HL-60 (cell line): ENCODE results near the gene CLNS1A.

Experiments used
- CTCF ChIP-seq: IDR thresholded peaks from one replicate; pipeline ENCODE4 v1.5.1; 2011; ENCODE audit warnings: low read length, control low read depth, inconsistent platforms; ENCODE audit not compliant: insufficient read depth
- REST ChIP-seq: IDR thresholded peaks from 2 replicates; pipeline ENCODE4 v1.6.1; 2012; ENCODE audit warnings: low read depth; ENCODE audit not compliant: insufficient replicate concordance
- SPI1 ChIP-seq: IDR thresholded peaks from 2 replicates; pipeline ENCODE4 v1.6.1; 2012; ENCODE audit warnings: low read depth, mild to moderate bottlenecking, borderline replicate concordance

GRCh38 chr11:77593883-77594282 is 43.7 kb downstream of the CLNS1A start:
- TF ChIP-seq CTCF (no peak), REST (no peak), SPI1 (no peak)
